SIG-M5 treated with dmso at 0.1 percent for 504 hours (cell line): ENCODE data around the gene ERMAP.
A peak's percentile ranks its signal among the peaks of the same experiment; 100 is the strongest.

Source experiments
- DNase-seq: peaks from one replicate; lab custom pipeline; 2025; ENCODE audit not compliant: unreplicated experiment; lab: John Stamatoyannopoulos, UW

The ERMAP gene, protein sequence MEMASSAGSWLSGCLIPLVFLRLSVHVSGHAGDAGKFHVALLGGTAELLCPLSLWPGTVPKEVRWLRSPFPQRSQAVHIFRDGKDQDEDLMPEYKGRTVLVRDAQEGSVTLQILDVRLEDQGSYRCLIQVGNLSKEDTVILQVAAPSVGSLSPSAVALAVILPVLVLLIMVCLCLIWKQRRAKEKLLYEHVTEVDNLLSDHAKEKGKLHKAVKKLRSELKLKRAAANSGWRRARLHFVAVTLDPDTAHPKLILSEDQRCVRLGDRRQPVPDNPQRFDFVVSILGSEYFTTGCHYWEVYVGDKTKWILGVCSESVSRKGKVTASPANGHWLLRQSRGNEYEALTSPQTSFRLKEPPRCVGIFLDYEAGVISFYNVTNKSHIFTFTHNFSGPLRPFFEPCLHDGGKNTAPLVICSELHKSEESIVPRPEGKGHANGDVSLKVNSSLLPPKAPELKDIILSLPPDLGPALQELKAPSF

DNA sequence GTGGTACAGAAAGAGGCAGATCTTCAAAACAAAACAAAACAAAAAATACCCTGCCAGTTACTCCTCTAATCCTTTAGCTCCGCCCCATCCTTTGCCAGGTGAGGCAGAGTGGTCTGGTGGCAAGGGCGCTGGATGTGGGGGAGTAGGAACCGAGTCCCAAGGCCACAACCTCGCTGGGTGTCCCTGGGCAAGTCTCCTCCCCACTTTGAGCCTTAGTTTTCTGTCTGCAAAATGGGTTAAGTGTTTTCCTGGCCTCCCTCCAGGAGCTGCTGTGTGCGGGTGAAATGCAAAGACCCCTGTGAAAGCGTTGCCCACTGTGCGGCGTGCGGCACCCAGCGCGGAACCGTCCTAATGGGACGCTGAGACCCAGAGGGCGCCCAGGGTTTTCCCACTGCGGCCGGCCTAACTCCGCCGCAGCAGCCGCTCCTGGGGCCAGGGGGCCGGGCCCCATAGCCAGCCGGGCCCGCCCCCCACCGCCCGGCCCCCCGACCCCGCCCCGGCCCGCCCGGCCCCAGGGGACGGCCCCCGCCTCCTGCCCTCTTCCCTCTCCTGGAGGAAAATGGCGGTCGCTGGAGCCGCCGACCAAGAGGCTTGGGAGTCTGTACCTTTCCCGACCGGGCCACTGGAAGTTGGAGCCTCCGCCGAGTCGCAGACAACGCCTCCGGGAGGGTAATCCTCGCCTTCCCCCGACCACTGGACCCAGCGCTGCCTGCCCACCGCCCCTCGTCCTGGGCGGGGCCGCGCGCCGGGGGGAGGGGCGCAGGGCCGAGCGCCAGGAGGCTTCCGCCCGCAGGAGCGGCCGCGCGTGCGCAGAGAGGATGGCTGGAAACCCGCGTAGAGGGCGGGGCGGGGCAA is at the start of gene ERMAP, which contains the start of gene SVBP:
Gene ERMAP (plus strand): TSS at position 538 of the 855 bp plus-strand sequence. CDS start 13,327 bp downstream, outside the sequence.
Gene SVBP (minus strand): TSS at position 813 of the 855 bp plus-strand sequence. CDS start 853 bp downstream, outside the sequence.
- DNase-seq = peak; percentile 77

- DNase-seq = peak; percentile 27
Observed at GRCh38 chr1:42767510-42768000, 49.4 kb upstream of the ERMAP start.

DNA sequence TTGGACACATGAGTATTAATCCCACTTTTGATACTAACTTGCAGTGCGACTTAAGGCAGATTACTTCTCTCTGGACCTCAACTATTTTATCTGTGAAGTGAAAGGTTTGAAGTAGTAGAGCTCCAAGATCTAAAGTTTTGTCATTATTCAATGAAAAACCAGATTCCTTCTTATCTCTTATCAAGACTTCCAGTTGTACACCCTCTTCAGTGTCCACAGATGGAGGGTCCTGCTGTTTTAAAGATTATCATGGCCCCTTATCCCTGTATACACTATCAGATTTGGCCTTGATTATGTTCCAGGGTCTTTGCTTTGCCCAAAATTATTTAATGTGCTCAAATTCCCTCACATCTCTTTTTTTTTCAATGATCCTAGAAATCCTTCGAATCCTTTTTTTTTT is 48.8 kb upstream of the ERMAP start:
- DNase-seq = no peak

- DNase-seq = no peak
Observed at GRCh38 chr1:42769811-42770210, 47.1 kb upstream of the ERMAP start.

DNA sequence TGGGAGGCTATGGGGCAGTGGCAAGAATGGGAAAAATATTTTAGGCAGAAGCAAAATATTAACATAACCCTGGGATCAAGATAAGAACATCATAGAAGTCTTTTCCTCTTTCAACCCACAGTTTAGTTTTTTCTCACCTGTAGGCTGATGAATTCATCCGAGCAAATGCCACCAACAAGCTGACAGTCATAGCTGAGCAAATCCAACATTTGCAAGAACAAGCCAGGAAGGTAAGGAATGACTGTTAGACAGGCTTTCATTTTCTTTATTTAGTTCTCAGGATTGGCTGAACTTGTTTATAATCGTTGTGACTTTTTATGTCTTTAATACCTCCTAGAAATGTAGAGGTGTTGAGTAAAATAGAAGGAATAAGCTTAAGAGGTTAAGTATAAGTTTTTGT is 43.5 kb upstream of the ERMAP start:
- DNase-seq = no peak

- no peak for DNase-seq
Observed at GRCh38 chr1:42774928-42775526, 41.9 kb upstream of the ERMAP start.

GRCh38 chr1:42776502-42776901 is 40.4 kb upstream of the ERMAP start:
- DNase-seq = no peak

DNA sequence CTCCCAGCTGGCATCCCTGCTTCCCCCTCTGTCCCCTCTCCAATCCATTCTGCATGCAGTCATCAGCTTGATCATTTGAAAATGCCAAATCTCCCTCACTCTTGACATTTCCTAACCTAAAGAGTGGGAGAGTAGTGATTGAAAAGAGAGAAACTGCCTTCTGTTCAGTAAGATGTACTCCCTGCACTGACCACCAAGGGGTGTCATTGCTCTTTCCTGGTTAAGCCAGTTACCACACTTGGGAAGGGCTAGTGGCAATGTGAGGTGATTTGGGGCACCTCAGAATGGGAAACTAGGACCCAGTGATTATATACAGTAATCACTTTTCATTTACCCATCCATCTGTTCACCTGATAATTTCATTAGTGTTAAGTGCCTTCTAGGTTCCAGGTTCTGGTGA is 39.1 kb upstream of the ERMAP start:
- peak; percentile 20 for DNase-seq

- DNase-seq = no peak
Observed at GRCh38 chr1:42779725-42780124, 37.2 kb upstream of the ERMAP start.

DNA sequence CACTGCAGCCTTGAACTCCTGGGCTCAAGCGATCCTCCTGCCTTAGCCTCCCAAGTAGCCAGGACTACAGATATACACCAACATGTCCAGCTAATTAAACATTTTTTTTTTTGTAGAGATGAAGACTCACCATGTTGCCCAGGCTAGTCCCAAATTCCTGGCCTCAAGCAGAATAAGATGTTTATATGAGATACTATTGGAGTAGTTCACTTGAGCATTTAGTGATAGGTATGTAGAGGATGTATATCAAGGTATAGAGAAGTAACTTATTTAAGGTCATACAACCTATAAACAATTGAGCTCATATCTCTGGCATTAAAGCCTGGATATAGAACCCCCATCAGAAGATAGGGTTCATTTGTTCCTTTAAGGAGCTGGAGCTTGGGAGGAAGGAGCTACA is 36.7 kb upstream of the ERMAP start:
- DNase-seq = no peak

GRCh38 chr1:42783092-42783491 is 33.8 kb upstream of the ERMAP start:
- no peak for DNase-seq

GRCh38 chr1:42784547-42784945 is 32.4 kb upstream of the ERMAP start:
- no peak for DNase-seq

GRCh38 chr1:42784946-42785693 is 31.8 kb upstream of the ERMAP start, which contains the start of gene TMEM269:
Gene TMEM269, plus strand, starts transcription at chr1:42784991. Its CDS starts 4,903 bp downstream, at chr1:42789894.
- no peak for DNase-seq

DNA sequence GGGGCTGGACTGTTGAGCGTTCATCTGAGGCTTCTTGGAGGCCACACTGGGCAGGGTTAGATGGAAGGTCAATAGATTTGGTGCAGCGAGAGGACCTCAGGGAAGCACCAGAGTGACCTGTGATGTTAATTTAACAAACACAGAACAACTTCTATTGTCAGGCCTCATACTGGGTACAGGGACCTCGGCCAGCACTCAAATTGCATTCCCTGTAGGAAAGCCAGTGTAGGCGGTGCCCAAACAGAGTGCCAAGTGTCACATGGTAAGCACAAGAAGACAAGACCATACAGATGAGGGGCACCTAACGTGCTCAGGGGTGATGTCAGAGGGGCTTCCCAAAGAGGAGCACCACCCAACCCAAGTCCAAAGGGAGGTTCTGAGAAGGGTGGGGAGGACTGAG is 30.8 kb upstream of the ERMAP start:
- no peak for DNase-seq

DNA sequence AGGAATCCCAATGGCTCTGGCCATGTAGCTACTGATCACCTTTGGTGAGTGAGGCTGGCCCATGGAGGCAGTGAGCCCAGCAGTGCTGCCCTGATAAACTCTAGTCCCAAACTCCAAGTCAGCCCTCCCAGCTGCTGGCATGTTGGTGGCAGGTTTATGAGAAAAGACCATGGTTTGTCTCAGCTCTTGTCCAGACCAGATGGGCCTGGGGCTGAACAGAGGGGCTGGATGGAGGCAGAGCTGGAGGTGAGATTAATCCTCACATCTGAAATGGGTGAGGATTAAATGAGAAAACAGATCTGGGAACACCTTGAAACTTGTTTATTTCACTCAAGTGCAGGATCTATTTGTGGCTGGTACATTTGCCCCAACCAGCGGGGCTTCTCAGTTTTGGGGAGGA is 28.9 kb upstream of the ERMAP start:
- no peak for DNase-seq

GRCh38 chr1:42793824-42794223 is 23.1 kb upstream of the ERMAP start:
- no peak for DNase-seq

GRCh38 chr1:42797414-42797813 is 19.5 kb upstream of the ERMAP start:
- DNase-seq = no peak

DNA sequence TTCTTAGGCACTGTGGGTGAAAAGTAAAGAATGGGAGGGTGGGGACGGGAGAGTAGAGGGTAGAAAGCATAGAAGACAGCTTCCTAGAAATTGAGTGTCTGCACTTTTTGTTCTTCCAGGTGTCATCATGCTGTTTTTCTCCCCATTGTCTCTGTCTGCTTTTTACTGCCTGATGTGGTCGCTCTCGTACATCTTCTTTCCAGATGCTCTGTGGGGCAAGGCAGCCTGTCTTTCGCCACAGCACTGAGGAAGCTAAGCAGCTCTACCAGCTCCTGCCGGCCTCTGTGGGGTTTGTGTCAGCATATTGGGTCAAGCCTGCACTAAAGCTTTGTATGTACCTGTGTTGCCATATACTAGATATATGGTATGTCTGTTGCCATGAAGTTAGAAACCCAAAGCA is 18.9 kb upstream of the ERMAP start:
- DNase-seq = peak; percentile 2

GRCh38 chr1:42801832-42802473 is 15.0 kb upstream of the ERMAP start:
- no peak for DNase-seq

- no peak for DNase-seq
Observed at GRCh38 chr1:42806171-42806570, 10.8 kb upstream of the ERMAP start.
